GM19324 (cell line): ENCODE results near the gene PLCB3.

ENCODE experiments used
- ATAC-seq: cut with Tn5 transposase; IDR thresholded peaks from one replicate; pipeline ENCODE4 v1.9.1; 2021; ENCODE audit warnings: mild to moderate bottlenecking, moderate library complexity; ENCODE audit not compliant: unreplicated experiment, low FRiP score

The PLCB3 gene

DNA sequence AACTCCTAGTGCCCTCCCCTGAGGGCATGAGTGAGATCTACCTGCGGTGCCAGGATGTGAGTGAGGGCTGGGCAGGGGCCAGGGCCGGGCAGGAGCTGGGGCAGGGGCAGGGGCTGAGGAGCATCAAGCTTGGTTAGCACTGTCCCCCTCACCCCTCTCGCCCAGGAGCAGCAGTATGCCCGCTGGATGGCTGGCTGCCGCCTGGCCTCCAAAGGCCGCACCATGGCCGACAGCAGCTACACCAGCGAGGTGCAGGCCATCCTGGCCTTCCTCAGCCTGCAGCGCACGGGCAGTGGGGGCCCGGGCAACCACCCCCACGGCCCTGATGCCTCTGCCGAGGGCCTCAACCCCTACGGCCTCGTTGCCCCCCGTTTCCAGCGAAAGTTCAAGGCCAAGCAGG is 31.1 kb upstream of the PLCB3 start:
- ATAC-seq: no peak

GRCh38 chr11:64220798-64221197 is 30.5 kb upstream of the PLCB3 start:
- no peak for ATAC-seq

GRCh38 chr11:64222651-64223000 is 28.7 kb upstream of the PLCB3 start:
- no peak for ATAC-seq

GRCh38 chr11:64223001-64223651 is 28.2 kb upstream of the PLCB3 start:
- ATAC-seq: no peak

- ATAC-seq: no peak
Measured at GRCh38 chr11:64224151-64224890, 27.0 kb upstream of the PLCB3 start.

DNA sequence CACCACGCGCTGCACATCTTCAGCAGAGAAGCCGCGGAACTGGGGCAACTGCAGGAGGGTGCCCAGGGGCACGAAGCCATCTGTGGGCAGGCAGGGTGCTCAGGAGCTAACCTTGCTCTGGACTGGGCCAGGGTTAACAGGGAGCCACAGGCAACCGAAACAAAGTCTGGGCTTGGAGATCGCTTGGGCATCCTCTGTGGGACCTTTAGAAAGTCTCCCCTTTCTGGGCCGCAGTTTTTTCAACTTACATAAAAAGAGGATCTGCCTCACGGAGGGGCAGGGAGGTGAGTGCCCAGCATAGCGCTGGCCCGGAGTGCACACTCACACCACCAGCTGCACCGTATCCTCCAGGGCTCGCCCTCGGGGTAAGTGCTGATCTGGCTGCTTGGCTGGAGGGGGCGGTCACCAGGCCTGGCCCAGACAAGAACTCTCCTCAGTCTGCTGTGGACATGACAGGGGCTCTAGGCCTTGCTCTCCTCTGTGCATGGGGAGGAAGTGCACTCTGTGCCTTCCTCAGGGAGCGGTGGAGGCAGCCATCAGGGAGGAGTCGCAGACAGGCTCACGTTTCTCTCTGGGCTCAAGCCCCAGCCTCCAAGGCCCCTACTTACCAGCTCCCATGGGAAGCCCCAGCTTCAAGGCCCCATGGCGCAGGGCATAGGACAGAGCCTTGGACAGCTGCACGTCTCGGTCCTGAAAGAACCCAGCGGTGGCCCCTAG is 26.3 kb upstream of the PLCB3 start:
- ATAC-seq: no peak

DNA sequence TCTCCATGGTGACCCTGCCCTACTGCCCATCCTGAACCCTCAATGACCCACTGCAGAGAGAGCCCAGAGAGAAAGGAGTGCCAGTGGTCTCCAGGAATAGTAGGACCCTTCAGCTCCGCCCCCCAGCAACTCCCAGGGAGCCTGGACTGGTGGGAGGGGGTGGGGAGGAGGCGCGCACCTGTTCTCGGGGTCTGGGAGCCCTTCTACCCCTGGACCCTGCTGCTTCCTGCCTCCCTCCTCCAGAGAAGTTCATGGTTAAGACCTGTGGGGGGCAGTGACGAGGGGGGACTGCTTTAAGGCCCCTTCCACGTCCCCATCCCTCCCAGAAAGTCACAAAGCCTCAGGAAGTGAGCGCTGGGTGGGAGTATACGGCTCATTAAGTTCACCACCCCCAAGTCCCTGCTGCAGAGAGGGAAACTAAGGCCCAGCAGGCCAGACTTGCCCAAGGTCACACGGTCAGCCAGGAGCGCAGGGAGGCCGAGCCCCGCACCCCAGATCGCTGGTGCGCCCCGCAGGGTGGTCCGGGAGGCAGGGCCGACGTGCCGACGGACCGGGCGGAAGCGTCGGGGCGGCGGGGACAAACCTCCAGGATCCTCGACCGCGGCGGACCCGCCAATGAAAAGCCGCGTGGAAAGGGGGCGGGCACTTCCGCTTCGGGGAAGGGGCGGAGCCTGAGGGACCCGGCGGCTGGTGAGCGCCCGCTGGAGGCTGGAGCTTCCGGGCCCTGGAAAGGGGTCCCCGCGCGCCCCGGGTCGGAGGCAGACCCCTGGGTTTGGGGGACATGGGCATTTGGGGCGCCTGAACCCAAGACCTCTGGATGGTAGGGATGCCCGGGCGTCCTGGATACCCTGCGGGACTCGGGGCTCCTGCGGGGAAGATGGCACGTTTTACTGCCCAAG is 25.5 kb upstream of the PLCB3 start, which contains the start of the genes NUDT22 and TRPT1:
TSS of gene NUDT22 (plus strand) at position 667 of the 899 bp plus-strand sequence. CDS start 379 bp downstream, outside the sequence.
TSS of gene TRPT1 (minus strand) at position 579 of the 899 bp plus-strand sequence. CDS start at position 253, 326 bp downstream.
- ATAC-seq: peak; percentile 47

DNA sequence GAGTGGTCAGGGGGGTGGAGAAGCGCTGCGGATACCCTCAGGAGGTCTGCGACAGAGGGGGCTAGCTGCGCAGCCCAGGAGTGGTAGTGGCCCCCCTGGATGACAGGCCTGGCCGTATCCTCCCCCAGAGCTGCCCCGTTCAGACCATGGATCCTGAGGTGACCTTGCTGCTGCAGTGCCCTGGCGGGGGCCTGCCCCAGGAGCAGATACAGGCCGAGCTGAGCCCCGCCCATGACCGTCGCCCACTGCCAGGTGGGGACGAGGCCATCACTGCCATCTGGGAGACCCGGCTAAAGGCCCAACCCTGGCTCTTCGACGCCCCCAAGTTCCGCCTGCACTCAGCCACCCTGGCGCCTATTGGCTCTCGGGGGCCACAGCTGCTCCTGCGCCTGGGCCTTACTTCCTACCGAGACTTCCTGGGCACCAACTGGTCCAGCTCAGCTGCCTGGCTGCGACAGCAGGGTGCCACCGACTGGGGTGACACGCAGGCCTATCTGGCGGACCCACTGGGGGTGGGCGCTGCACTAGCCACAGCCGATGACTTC is 24.8 kb upstream of the PLCB3 start:
- ATAC-seq: peak; percentile 27

DNA sequence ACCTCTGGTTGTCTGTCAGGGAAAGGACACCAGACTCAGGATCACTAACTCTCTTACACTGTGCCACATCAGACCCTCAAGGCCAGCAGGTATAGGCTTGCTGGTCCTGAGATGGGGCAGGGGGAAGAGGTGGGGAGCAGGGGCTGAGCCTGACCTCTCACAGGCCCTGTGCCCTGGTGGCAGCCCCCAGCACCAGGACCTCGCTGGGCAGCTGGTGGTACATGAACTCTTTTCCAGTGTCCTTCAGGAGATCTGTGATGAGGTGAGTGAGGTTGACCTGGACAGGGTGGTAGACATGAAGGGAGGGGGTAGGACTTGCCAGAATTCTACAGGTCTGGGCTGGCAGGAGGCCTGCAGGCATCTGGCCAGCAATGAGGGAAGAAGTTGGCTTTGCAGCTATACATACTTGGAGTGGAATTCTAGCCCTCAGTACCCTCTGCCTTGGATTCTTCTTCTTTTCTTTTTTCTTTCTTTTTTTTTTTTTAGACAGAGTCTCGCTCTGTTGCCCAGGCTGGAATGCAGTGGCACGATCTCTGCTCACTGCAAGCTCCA is 23.8 kb upstream of the PLCB3 start:
- ATAC-seq: no peak

GRCh38 chr11:64229090-64229743 is 22.1 kb upstream of the PLCB3 start:
- ATAC-seq: no peak

DNA sequence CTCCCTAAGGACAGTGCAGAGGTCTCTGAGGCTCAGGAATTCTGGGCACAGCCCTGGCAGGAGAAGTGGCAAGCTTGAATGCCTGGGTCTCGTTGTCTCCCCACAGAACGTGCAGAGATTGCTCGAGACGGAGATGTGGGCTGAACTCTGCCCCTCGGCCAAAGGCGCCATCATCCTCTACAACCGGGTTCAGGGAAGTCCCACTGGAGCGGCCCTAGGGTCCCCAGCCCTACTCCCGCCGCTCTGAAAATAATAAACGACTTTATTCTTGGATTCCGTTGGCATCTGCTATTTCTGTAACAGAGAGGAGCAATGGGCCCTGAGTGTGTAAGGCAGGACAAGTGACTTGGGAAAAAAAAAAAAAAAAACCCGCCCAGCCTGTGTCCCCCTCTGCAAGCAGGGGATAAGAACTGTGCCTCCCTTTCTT is 21.6 kb upstream of the PLCB3 start:
- no peak for ATAC-seq

GRCh38 chr11:64230171-64230984 is 21.0 kb upstream of the PLCB3 start, which contains the start of gene DNAJC4:
Gene DNAJC4 (plus strand): TSS chr11:64230548. CDS start chr11:64230855, 307 bp downstream.
- ATAC-seq: peak; percentile 55

DNA sequence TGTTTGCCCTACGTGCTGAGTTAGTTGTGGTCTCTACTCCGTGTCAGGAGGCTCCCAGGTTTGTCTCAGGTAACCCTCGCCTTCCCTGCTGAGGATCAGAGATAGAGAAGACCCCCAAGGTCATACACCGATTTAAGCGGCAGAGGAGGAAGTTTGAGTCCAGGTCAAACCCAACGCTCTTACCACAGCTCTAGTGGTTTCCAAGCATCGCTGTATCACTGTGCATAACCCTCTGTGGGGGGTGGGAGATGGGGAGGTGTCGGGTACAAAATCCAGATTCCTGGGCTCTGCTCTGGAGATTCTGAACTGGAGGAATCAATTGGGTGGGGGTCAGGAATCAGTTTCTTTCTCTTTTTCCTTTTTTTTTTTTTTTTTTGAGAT is 20.4 kb upstream of the PLCB3 start:
- no peak for ATAC-seq

- no peak for ATAC-seq
Measured at GRCh38 chr11:64231546-64231945, 19.8 kb upstream of the PLCB3 start.

GRCh38 chr11:64232182-64232966 is 19.0 kb upstream of the PLCB3 start:
- ATAC-seq: no peak

DNA sequence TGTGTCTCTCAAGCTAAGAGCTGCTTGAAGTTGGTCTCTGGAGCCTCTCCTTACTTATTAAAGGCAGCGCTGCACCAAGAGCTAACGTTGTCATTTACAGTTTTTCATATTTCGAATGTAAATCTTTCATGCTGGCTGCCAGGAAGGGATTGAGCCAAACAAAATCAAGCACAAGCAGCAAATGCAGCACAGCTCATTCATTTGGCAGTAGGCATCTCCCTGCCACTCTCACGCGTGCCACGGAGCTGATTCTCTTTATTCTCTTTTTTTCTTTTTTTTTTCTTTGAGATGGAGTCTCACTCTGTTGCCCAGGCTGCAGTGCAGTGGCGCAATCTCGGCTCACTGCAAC is 18.4 kb upstream of the PLCB3 start:
- no peak for ATAC-seq

GRCh38 chr11:64233913-64234586 is 17.3 kb upstream of the PLCB3 start, which contains the start of gene VEGFB:
Gene VEGFB (plus strand): TSS chr11:64234584. CDS start chr11:64234834, 250 bp downstream.
- peak; percentile 27 for ATAC-seq
